HepG2 (cell line): ENCODE measurements around the gene PEX10.

Source experiments
- CTCF ChIP-seq: sonication (generic); formaldehyde crosslinking; IDR thresholded peaks from 2 replicates; pipeline ENCODE4 v1.5.0; 2020; ENCODE audit warnings: mild to moderate bottlenecking, missing genetic modification reagents, moderate library complexity
- JUN ChIP-seq: sonication (generic); formaldehyde crosslinking; IDR thresholded peaks from 2 replicates; pipeline ENCODE4 v1.4.0; 2020; ENCODE audit warnings: mild to moderate bottlenecking, missing genetic modification reagents
- NFRKB ChIP-seq: fragments of 450-650 bp; IDR thresholded peaks from 2 replicates; pipeline ENCODE4 v1.6.1; 2017
- POLR2A ChIP-seq, 2 experiments: IDR thresholded peaks; 2 replicates each; pipeline ENCODE4 v1.6.1; 2011; ENCODE audit warnings: low read depth in 2 of 2, low read length in 2 of 2, mild to moderate bottlenecking in 1 of 2, moderate library complexity in 1 of 2; ENCODE audit not compliant: insufficient read depth in 1 of 2
- POLR2AphosphoS5 ChIP-seq: IDR thresholded peaks from 2 replicates; pipeline ENCODE4 v1.6.1; 2012; ENCODE audit warnings: low read depth, low read length
- POLR2G ChIP-seq: fragments of 200-400 bp; formaldehyde crosslinking; IDR thresholded peaks from 2 replicates; pipeline ENCODE4 v1.6.1; 2018; ENCODE audit warnings: mild to moderate bottlenecking, low read depth, low read length, moderate library complexity
- ZBTB21 ChIP-seq: sonication (generic); formaldehyde crosslinking; IDR thresholded peaks from 2 replicates; pipeline ENCODE4 v1.4.0; 2020; ENCODE audit warnings: missing genetic modification reagents
- ZMYM2 ChIP-seq: sonication (generic); formaldehyde crosslinking; IDR thresholded peaks from 2 replicates; pipeline ENCODE4 v1.8.0; 2022; ENCODE audit warnings: mild to moderate bottlenecking, missing genetic modification reagents
- ZNF674 ChIP-seq: sonication (generic); formaldehyde crosslinking; IDR thresholded peaks from 2 replicates; pipeline ENCODE4 v1.5.0; 2020; ENCODE audit warnings: low read depth, mild to moderate bottlenecking, missing genetic modification reagents

DNA sequence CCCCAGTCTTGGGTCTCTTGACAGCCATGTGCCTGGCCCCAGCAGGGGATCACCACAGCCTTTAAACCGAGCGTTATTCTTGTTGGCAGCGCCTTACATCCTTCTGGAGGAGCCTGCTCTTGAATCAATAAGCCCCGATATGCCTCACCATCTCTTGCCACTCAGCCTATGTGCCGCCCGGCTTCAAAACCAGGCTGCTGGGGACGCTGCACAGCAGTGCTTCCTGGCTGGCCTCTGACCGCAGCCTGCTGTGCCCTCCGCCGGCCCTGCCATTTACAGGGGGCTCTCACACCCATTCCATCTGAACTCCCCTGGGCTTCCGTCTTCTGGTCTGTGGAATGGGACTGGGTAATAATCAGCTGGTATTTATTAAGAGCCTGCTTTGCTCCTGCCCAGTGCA is 3.0 kb upstream of the PEX10 start:
- no peak for TF ChIP-seq JUN (CRISPR knock-in tag)
- TF ChIP-seq CTCF (CRISPR knock-in tag), result no peak
- no peak for TF ChIP-seq ZMYM2 (CRISPR knock-in tag)
- no peak for TF ChIP-seq POLR2G
- no peak for TF ChIP-seq POLR2A (IDR thresholded peaks at IDR 0.05; ENCODE audit: insufficient read depth in 1 of 2, low read depth in 2 of 2, low read length in 2 of 2)
- no peak for TF ChIP-seq POLR2AphosphoS5
- no peak for TF ChIP-seq ZBTB21 (CRISPR knock-in tag)
- no peak for TF ChIP-seq ZNF674
- no peak for TF ChIP-seq NFRKB
